GM12872 (cell line): ENCODE measurements around the gene TEK.

Source experiments
- TF ChIP-seq, protein P1 (sequence below): IDR thresholded peaks from 3 replicates; pipeline ENCODE4 v1.5.1; 2011; ENCODE audit warnings: low read depth, mild to moderate bottlenecking, low read length, moderate library complexity; ENCODE audit not compliant: insufficient read depth

TEK gene

GRCh38 chr9:27203783-27204182 lies 94.8 kb downstream of the TEK start:
- TF ChIP-seq, protein P1, sequence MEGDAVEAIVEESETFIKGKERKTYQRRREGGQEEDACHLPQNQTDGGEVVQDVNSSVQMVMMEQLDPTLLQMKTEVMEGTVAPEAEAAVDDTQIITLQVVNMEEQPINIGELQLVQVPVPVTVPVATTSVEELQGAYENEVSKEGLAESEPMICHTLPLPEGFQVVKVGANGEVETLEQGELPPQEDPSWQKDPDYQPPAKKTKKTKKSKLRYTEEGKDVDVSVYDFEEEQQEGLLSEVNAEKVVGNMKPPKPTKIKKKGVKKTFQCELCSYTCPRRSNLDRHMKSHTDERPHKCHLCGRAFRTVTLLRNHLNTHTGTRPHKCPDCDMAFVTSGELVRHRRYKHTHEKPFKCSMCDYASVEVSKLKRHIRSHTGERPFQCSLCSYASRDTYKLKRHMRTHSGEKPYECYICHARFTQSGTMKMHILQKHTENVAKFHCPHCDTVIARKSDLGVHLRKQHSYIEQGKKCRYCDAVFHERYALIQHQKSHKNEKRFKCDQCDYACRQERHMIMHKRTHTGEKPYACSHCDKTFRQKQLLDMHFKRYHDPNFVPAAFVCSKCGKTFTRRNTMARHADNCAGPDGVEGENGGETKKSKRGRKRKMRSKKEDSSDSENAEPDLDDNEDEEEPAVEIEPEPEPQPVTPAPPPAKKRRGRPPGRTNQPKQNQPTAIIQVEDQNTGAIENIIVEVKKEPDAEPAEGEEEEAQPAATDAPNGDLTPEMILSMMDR: no peak

GRCh38 chr9:27204578-27204977 lies 95.6 kb downstream of the TEK start:
- TF ChIP-seq, protein P1: no peak

DNA sequence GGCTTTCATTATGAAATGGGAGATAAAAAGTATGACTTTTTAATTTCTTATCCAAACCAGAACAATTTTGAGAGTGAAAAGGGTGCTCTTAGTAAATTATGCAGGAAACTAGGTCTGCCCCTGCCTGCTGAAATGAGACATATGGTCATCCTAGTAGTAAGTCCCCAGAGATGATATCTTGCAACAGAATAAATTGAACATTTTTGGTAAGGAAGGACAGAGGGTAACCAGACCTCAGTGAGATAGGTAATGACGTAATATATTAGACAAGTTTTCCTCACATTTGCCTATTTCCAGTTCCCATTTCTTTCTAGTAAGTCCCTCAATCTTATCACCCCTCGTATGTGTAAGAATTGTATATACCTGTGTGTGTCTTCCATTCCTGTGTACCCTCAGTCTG lies 96.2 kb downstream of the TEK start:
- TF ChIP-seq, protein P1: no peak

GRCh38 chr9:27206041-27206440 lies 97.0 kb downstream of the TEK start:
- TF ChIP-seq, protein P1: no peak

DNA sequence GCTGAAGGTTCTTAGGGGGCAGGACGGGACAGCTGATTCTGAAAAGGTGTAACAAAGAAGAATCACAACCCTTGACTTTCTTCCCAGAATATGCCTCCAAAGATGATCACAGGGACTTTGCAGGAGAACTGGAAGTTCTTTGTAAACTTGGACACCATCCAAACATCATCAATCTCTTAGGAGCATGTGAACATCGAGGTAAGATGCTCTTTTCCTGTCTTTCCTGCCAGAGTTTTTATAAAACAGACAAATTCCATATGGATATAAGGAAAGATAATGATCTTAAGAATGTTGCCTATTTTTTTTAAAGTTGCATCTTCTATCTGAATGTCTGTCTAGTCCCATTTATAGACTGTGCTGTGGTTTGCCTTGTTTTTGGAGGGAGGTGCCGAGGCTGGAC lies 100.0 kb downstream of the TEK start:
- TF ChIP-seq, protein P1: no peak

DNA sequence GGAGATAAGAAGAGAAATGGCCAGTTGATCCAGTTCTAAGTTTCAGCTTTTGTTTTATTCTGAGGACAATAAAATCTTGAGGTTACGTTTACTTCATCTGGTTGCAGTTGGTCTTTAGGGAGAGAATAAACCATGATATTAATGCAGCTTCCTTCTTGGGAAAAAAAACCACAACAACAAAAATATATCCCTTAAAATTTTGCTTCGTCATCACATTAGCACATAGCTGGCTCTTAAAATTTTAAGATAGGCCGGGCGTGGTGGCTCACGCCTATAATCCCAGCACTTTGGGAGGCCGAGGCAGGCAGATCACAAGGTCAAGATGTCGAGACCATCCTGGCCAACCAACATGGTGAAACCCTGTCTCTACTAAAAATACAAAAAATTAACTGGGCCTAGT lies 101.6 kb downstream of the TEK start:
- TF ChIP-seq, protein P1: no peak

GRCh38 chr9:27212191-27212590 lies 103.2 kb downstream of the TEK start:
- TF ChIP-seq, protein P1: no peak

DNA sequence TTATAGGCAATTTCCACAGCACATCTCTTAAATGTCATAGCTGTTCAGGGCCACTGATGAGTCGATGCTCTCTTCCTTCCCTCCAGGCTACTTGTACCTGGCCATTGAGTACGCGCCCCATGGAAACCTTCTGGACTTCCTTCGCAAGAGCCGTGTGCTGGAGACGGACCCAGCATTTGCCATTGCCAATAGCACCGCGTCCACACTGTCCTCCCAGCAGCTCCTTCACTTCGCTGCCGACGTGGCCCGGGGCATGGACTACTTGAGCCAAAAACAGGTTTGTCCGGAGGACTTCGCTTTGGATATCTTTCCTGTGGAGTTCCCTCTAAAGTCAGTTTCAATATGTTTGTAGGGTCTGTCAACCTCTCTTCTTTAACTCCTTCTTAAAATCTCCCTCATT lies 103.6 kb downstream of the TEK start:
- TF ChIP-seq, protein P1: no peak
